CD4-positive, alpha-beta T cell (primary cell): Measurements from ENCODE around the gene ADIRF. TPM values are rescaled to one million over a fixed set of nuclear protein-coding genes. Genes with fewer than 3 reads are reported as not detected.
A peak's percentile ranks its signal among the peaks of the same experiment; 100 is the strongest.
"Not testable (repeated sequence)": the region's sequence is repeated elsewhere in the genome, so short reads cannot be mapped to it uniquely, and the experiment has no call there.

Experiments used
- ATAC-seq: fragments of 200-7000 bp; cut with Tn5 transposase; one replicate; pipeline ENCODE4 v1.10.0; 2022; ENCODE audit warnings: mild to moderate bottlenecking; ENCODE audit not compliant: poor library complexity
- CTCF ChIA-PET: fragments of 350-600 bp; sonication (Branson Sonifier 250); formaldehyde crosslinking; loops from one replicate; lab custom pipeline; 2021; ENCODE audit warnings: antibody characterized with exemption, inconsistent platforms; lab: Charles Lee
- POLR2A ChIA-PET: fragments of 350-600 bp; sonication (Branson Sonifier 250); formaldehyde crosslinking; loops from one replicate; lab custom pipeline; 2021; ENCODE audit warnings: antibody characterized with exemption, inconsistent platforms; lab: Charles Lee
- DNase-seq, 14 experiments: peaks; one replicate each; pipeline ENCODE4 v3.0.0-alpha.2; 2013 to 2020; ENCODE audit warnings: mixed read lengths in 2 of 14
- H3K27ac ChIP-seq, 2 donors: one replicate each; pipeline versions ENCODE4 v1.5.1 to v1.7.0; 2013; ENCODE audit warnings: low read length in 2 of 2, low read depth in 1 of 2, mild to moderate bottlenecking in 1 of 2
- H3K27me3 ChIP-seq, 2 experiments: 1 replicate in 1 of 2; 2 replicates in 1 of 2; pipeline versions ENCODE4 v1.6.1 to v1.7.0; 2013; ENCODE audit warnings: low read length in 2 of 2, control low read depth in 1 of 2, mild to moderate bottlenecking in 1 of 2, moderate library complexity in 1 of 2; ENCODE audit not compliant: insufficient read depth in 2 of 2, control insufficient read depth in 1 of 2
- H3K36me3 ChIP-seq: one replicate; pipeline ENCODE4 v1.6.1; 2013; ENCODE audit warnings: low read length, control low read depth; ENCODE audit not compliant: insufficient read depth
- H3K4me1 ChIP-seq: one replicate; pipeline ENCODE4 v1.6.1; 2013; ENCODE audit warnings: low read length, control low read depth; ENCODE audit not compliant: insufficient read depth
- H3K4me3 ChIP-seq: one replicate; pipeline ENCODE4 v1.5.1; 2013; ENCODE audit warnings: mild to moderate bottlenecking, low read length, moderate library complexity
- H3K9me3 ChIP-seq, 2 experiments: 1 replicate in 1 of 2; 2 replicates in 1 of 2; pipeline versions ENCODE4 v1.6.1 to v1.7.0; 2013; ENCODE audit warnings: low read length in 2 of 2, mild to moderate bottlenecking in 2 of 2, control low read depth in 1 of 2, moderate library complexity in 1 of 2; ENCODE audit not compliant: control insufficient read depth in 1 of 2, insufficient read depth in 1 of 2
- H3K27ac Mint-ChIP-seq: one replicate; pipeline ENCODE4 v1.8.0; 2020; ENCODE audit warnings: mixed read lengths
- H3K27me3 Mint-ChIP-seq: one replicate; pipeline ENCODE4 v1.8.0; 2021; ENCODE audit warnings: mixed read lengths
- H3K36me3 Mint-ChIP-seq: one replicate; pipeline ENCODE4 v1.8.0; 2021; ENCODE audit warnings: low read depth, mixed read lengths
- H3K4me1 Mint-ChIP-seq: one replicate; pipeline ENCODE4 v1.8.0; 2021; ENCODE audit warnings: low read depth, mixed read lengths
- H3K4me3 Mint-ChIP-seq: one replicate; pipeline ENCODE4 v1.8.0; 2020; ENCODE audit warnings: mild to moderate bottlenecking, mixed read lengths
- H3K9me3 Mint-ChIP-seq: one replicate; pipeline ENCODE4 v1.8.0; 2020; ENCODE audit warnings: mixed read lengths
- CTCF ChIP-seq: fragments of 200-600 bp; IDR thresholded peaks from one replicate; pipeline ENCODE4 v1.8.0; 2022; ENCODE audit warnings: antibody characterized with exemption, mild to moderate bottlenecking
- intact Hi-C, 2 experiments: fragments of 100-400 bp; cut with DNase I in 1 of 2; cut with micrococcal nuclease in 1 of 2; formaldehyde crosslinking; loops; one replicate each; pipeline versions ENCODE4 v1.15.1 to v1.9.0; 2023 to 2025; cut with DNase I, micrococcal nuclease
- total RNA-seq, 174 experiments: library from RNA in 2 of 174; stranded (reverse) in 2 of 174; gene quantifications; one replicate each; pipeline ENCODE4 v1.2.3 and lab custom pipeline; 2021 to 2026

Gene ADIRF
- total RNA-seq, 2 experiments from 2014 or later = not detected

- ATAC-seq (no peak), DNase-seq (peak in 1 of 14 experiments; percentile 34)
- no peaks in the 10 kb centered on the region for H3K27me3 ChIP-seq
- intact Hi-C loops = loop anchor here in 1 of 2 experiments (5.0 to 10.0 kb wide), 3 partner anchors 215 to 438 kb away; partner anchors contain the start of gene BMPR1A
- H3K9me3 ChIP-seq = no peaks in the 10 kb centered on the region
- Mint-ChIP-seq H3K9me3 (no peaks in the 10 kb centered on the region), H3K27me3 (no peaks in the 10 kb centered on the region), H3K27ac (peak overlapping the region; percentile 93), H3K36me3 (no peaks in the 10 kb centered on the region), H3K4me3 (peak overlapping the region; percentile 76), H3K4me1 (peaks cover 27% of the 10 kb centered on the region)
- ChIA-PET POLR2A (no interaction called here), CTCF (no interaction called here)
- peaks cover 43% of the 10 kb centered on the region for H3K4me1 ChIP-seq
- H3K27ac ChIP-seq = no peak overlapping the region
- no peaks in the 10 kb centered on the region for H3K36me3 ChIP-seq
- no peak overlapping the region for H3K4me3 ChIP-seq
- no peak for TF ChIP-seq CTCF
These were observed 4.5 kb downstream of the ADIRF start for GRCh38 chr10:86972613-86973380.

- Mint-ChIP-seq H3K27me3 (no peaks in the 10 kb centered on the region), H3K4me1 (peaks cover 23% of the 10 kb centered on the region), H3K27ac (no peak overlapping the region), H3K36me3 (no peaks in the 10 kb centered on the region), H3K4me3 (no peak overlapping the region), H3K9me3 (no peaks in the 10 kb centered on the region)
- POLR2A ChIA-PET = no interaction called here
- H3K27me3 ChIP-seq = no peaks in the 10 kb centered on the region
- intact Hi-C loops = loop anchor here in 1 of 2 experiments (5.0 to 10.0 kb wide), 3 partner anchors 217 to 440 kb away; partner anchors contain the start of gene BMPR1A
- no peak overlapping the region for H3K4me3 ChIP-seq
- peaks cover 26% of the 10 kb centered on the region for H3K4me1 ChIP-seq
- TF ChIP-seq CTCF = no peak
- CTCF ChIA-PET = no interaction called here
- H3K27ac ChIP-seq = no peak overlapping the region
- ATAC-seq (no peak), DNase-seq (no peak)
- no peaks in the 10 kb centered on the region for H3K36me3 ChIP-seq
- H3K9me3 ChIP-seq = no peaks in the 10 kb centered on the region
These were observed 6.2 kb downstream of the ADIRF start for GRCh38 chr10:86974484-86974883.

- intact Hi-C loops = loop anchor here in 1 of 2 experiments (10.0 kb wide), 1 partner anchor 442 kb away; no protein-coding TSS in a partner anchor
- Histone ChIP-seq H3K27ac (no peak overlapping the region), H3K36me3 (no peaks in the 10 kb centered on the region), H3K4me3 (no peak overlapping the region), H3K9me3 (no peaks in the 10 kb centered on the region), H3K27me3 (no peaks in the 10 kb centered on the region), H3K4me1 (peaks cover 8% of the 10 kb centered on the region)
- Mint-ChIP-seq H3K9me3 (no peaks in the 10 kb centered on the region), H3K36me3 (no peaks in the 10 kb centered on the region), H3K27ac (no peak overlapping the region), H3K4me1 (peaks cover 10% of the 10 kb centered on the region), H3K27me3 (no peaks in the 10 kb centered on the region), H3K4me3 (no peak overlapping the region)
- no peak for TF ChIP-seq CTCF
- ATAC-seq (no peak), DNase-seq (no peak)
- CTCF ChIA-PET = no interaction called here
- POLR2A ChIA-PET = no interaction called here
These were observed 8.2 kb downstream of the ADIRF start for GRCh38 chr10:86976362-86977056.

- H3K9me3 Mint-ChIP-seq, ATAC-seq, H3K36me3 ChIP-seq, H3K27me3 ChIP-seq, H3K4me1 Mint-ChIP-seq, H3K4me3 Mint-ChIP-seq, H3K27me3 Mint-ChIP-seq, H3K36me3 Mint-ChIP-seq, H3K4me3 ChIP-seq, H3K27ac ChIP-seq, H3K27ac Mint-ChIP-seq, CTCF ChIA-PET, H3K9me3 ChIP-seq, DNase-seq, H3K4me1 ChIP-seq: not testable (repeated sequence)
- intact Hi-C loops = loop anchor here in 1 of 2 experiments (10.0 kb wide), 1 partner anchor 444 kb away; no protein-coding TSS in a partner anchor
- POLR2A ChIA-PET = interaction anchor here (0.6 kb wide), 1 partner anchor 122 kb away, joined by 3 read pairs; no protein-coding TSS in a partner anchor
These were observed 10.2 kb downstream of the ADIRF start for GRCh38 chr10:86978457-86978856.
